Suprapubic skin (tissue), 4 donors: ENCODE measurements around the gene SBK1.

Experiments
- CTCF ChIP-seq, 2 donors: fragments of 200-600 bp in 1 of 2; fragments of 450-650 bp in 1 of 2; sonication (generic) in 1 of 2; IDR thresholded peaks; one replicate each; pipeline ENCODE4 v1.5.1; 2016 to 2019; ENCODE audit warnings: antibody characterized with exemption in 2 of 2, mild to moderate bottlenecking in 1 of 2, moderate library complexity in 1 of 2
- EP300 ChIP-seq: sonication (generic); formaldehyde crosslinking; IDR thresholded peaks from one replicate; pipeline ENCODE4 v1.6.1; 2017; ENCODE audit warnings: antibody characterized with exemption
- POLR2A ChIP-seq, 2 donors: fragments of 450-650 bp; IDR thresholded peaks; one replicate each; pipeline ENCODE4 v1.6.1; 2017; ENCODE audit warnings: antibody characterized with exemption in 2 of 2, mild to moderate bottlenecking in 2 of 2, moderate library complexity in 2 of 2
- POLR2AphosphoS5 ChIP-seq, 3 donors: sonication (generic); formaldehyde crosslinking; IDR thresholded peaks; one replicate each; pipeline ENCODE4 v1.6.1; 2017; ENCODE audit warnings: antibody characterized with exemption in 3 of 3

- TF ChIP-seq CTCF (IDR thresholded peaks at IDR 0.05): no peak
- no peak for TF ChIP-seq EP300
- TF ChIP-seq POLR2A (IDR thresholded peaks at IDR 0.05): no peak
- no peak for TF ChIP-seq POLR2AphosphoS5 (IDR thresholded peaks at IDR 0.05)
Measured at GRCh38 chr16:28297784-28298510, 5.6 kb downstream of the SBK1 start.
